Stimulated activated CD4-positive, alpha-beta T cell treated with anti-CD3 and anti-CD28 coated beads, Interleukin-1b, Interleukin-23, amount 100 ng/mL, for 24 hours (primary cell): Measurements from ENCODE around the gene DHRS2.
"Not testable (repeated sequence)": the region's sequence is repeated elsewhere in the genome, so short reads cannot be mapped to it uniquely, and the experiment has no call there.

Experiments used
- DNase-seq, 4 experiments: peaks; one replicate each; pipeline ENCODE4 v3.0.0-alpha.2; 2020; ENCODE audit warnings: low read depth in 4 of 4, low spot score in 1 of 4

Gene DHRS2

DNA sequence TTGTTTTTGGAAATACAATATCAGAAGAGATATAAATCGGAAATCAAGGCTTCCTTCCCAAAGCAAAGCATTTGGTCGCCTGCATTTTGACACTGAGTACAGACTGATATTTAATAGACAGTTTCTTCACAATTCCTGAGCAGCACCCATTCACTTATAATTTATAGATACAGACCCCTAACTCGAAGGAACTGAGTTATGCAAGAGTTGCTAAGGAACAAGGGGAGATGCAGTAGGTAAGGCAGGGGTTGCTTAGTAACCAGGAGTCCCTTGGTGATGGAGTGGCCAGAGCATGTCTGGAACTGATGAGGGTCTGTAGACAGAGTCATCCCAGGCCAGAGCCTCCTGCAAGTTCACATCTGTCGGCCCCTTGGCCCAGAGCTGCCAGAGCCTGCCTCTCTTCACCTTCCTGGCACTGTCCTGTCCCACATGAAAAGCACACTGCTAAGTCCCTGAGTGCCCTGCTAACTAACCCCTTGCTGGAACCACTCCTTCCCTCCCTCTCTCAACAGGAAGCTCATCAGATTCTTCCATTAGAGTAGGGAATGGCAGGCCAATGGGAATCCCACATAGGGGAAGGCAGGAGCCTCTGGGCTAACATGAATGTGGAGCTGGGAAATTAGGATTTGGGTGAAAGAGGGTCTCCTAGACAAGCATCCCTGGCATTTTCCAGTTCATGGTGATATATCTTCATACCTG, 3.6 kb upstream of the DHRS2 start:
- DNase-seq: no peak

DNA sequence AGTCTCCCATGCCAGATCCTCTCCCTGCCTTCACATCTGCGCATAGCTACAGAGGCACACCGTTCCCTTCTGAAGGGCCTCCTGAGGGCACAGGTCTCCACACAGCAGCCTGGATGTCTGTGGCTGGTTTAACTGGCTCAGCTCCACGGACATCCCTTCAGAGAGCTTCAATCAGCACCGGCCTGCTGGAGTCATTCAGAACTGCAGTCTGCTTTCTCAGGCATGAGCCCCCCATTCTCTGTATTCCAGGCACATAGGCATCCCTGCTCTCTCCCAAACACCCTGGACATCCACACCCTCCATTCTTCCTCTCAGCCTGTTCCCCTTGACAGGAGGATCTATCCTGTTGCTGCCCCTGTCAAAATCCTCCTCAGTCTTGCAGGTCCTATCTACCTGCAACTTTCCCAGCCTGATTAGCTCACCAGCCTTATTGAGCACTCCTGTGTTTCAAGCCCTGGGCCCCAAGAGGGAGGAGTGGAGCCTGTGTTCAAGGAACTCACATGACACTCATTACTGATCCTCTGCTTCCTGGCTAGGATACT, 2.9 kb upstream of the DHRS2 start:
- no peak for DNase-seq

DNA sequence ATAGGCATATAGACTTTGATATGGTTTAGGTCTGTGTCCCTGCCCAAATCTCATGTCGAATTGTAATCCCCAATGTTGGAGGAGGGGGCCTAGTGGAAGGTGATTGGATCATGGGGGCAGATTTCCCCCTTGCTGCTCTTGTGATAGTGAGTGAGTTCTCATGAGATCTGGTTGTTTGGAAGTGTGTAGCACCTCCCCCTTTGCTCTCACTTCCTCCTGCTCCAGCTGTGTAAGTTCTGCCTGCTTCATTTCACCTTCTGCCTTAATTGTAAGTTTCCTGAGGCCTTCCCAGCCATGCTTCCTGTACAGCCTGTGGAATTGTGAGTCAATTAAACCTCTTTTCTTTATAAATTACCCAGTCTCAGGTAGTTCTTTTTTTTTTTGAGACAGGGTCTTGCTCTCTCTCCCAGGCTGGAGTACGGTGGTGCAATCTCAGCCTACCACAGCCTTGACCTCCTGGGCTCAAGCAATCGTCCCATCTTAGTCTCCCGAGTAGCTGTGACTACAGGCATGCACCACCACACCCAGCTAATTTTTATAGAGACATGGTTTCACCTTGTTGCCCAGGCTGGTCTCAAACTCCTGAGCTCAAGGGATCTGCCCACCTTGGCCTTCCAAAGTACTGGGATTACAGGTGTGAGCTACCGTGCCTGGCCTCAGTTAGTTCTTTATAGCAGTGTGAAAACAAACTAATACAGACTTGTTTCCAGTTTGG, 1.3 kb upstream of the DHRS2 start:
- DNase-seq: not testable (repeated sequence)

DNA sequence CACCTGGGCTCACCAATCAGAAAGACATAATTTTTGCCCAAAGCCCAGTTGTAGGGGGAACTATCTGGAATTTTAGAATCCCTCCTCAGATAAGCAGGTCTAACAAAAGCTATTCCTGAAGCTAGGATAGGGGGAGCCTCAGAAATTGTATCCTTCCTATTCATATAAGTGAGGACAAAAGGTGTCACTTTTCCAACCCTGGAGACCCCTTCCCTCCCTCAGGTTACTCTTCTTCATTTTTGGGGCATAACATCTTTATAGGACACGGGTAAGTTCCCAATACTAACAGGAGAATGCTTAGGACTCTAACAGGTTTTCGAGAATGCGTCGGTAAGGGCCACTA, 1.1 kb downstream of the DHRS2 start:
- not testable (repeated sequence) for DNase-seq

DNA sequence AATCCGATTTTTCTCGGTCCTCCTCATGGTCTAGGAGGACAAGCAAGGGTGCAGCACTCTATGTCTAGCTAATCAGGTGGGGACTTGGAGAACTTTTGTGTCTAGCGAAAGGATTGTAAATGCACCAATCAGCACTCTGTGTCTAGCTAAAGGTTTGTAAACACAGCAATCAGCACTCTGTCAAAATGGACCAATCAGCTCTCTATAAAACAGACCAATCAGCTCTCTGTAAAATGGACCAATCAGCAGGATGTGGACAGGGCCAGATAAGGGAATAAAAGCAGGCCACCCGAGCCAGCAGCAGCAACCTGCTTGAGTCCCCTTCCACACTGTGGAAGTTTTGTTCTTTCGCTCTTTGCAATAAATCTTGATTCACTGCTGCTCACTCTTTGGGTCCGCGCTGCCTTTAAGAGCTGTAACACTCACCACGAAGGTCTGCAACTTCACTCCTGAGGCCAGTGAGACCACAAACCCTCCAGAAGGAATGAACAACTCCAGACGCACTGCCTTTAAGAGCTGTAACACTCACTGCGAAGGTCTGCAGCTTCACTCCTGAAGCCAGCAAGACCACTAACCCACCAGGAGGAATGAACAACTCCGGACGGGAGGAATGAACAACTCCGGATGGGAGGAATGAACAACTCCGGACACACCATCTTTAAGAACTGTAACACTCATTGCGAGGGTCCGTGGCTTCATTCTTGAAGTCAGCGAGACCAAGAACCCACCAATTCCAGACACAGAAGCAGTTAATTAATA, 1.7 kb downstream of the DHRS2 start:
- not testable (repeated sequence) for DNase-seq

DNA sequence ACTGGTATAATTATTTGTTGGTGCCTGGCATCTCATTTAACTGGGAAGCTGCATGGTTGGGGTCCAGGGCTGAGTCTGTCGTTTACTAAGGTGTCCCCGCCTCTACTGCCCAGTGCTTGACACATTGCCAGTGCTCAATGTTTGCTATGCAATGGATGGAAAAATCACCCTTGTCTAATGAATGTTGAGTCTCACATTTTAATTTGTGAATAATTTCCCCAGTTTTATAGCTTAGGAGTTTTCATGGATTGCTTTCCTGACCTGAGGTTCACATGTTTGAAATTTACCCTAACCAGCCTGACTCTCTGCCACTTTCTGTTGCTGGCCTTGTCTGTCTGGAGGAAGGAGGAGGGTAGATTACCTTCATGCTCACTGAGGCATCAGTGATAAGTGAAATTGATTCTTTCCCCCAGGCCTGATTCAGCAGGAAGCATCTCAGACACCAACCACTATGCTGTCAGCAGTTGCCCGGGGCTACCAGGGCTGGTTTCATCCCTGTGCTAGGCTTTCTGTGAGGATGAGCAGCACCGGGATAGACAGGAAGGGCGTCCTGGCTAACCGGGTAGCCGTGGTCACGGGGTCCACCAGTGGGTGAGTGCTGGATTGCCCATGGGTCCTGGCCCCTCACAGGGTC, 2.4 kb downstream of the DHRS2 start:
- DNase-seq: no peak

DNA sequence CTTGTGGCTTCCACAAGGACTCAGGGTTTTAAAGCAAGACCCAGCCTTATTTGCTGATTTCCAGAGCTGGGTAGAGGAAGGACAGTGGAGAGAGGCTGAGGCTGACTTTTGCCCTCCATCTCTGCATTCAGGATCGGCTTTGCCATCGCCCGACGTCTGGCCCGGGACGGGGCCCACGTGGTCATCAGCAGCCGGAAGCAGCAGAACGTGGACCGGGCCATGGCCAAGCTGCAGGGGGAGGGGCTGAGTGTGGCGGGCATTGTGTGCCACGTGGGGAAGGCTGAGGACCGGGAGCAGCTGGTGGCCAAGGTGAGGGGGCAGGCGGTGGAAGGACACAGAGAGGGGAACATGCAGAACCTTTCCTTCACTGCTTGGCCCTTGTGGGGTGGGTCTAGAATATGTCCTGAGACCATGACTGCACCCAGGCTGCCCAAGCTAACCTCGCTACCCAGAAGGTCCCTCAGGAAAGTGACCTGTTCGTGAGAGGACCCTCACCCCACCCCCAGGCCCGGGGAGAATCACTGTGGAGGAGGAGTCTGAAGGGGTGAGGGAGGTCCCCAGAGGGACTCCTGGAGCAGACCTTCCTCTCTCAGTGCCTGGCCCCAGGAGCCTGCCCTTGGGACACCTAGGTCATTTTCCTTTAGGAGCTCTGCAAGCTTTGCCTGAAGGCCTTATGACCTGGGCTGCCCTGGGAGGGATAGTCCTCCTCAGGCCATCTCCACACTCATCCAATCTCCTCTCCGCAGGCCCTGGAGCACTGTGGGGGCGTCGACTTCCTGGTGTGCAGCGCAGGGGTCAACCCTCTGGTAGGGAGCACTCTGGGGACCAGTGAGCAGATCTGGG, 3.1 kb downstream of the DHRS2 start:
- no peak for DNase-seq

DNA sequence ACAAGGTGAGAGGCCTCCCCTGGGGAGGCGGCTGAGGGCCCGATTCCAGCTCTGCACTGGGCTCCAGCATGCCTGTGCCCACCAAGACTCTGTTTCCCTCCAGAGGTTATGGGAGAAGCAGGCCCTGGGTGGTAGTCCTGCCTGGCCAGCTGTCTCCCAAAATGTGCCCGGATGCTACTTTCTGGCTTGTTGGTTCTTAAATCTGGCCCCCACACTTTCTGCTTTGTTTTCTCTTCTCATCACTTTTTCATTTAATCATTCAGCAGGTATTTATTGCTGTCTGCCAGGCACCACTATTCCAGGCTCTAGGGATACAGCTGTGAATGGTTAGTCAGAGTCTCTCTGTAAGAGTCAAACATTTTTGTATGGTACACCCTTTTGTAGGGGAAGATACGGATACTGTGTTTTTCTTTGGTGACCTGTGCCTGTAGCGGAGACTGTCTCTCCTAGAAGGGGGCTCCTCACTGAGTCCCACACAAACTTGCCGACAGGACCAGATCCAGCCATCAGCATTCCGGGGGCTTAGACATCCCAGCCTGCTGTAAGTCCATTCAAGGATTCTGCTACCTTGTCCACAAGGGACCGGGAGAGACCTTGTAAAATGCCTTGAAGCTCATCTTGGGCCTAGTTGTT, 3.8 kb downstream of the DHRS2 start:
- no peak for DNase-seq

DNA sequence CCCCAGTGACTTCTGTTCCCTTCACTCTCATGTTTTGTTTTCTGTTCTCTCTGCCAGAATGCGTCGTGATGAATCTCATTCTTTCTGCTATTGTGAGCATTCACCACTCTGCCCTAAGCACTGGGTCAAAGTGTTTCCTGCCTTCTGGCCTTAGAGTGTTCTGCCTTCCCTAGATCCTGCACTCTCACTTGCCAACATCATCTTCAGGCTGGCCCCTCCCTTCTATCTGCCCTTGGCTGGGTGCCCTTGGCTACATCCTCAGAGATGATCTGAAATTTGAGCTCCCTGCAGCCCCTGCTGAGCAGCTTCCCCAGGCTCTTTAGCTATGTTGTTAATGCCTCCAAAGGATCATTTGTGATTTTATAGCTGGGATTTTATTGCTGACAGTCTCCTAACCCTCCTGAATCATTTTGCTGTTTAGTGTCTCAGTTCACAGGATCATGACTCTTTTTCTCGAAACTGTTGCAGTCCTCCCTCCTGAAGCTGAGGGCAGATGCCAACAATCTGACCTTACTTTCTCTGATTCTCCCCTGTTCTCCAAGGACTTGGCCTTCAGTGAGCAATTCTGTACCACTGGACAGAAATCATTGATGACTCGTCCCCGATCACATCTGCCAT, 4.5 kb downstream of the DHRS2 start:
- DNase-seq: no peak

DNA sequence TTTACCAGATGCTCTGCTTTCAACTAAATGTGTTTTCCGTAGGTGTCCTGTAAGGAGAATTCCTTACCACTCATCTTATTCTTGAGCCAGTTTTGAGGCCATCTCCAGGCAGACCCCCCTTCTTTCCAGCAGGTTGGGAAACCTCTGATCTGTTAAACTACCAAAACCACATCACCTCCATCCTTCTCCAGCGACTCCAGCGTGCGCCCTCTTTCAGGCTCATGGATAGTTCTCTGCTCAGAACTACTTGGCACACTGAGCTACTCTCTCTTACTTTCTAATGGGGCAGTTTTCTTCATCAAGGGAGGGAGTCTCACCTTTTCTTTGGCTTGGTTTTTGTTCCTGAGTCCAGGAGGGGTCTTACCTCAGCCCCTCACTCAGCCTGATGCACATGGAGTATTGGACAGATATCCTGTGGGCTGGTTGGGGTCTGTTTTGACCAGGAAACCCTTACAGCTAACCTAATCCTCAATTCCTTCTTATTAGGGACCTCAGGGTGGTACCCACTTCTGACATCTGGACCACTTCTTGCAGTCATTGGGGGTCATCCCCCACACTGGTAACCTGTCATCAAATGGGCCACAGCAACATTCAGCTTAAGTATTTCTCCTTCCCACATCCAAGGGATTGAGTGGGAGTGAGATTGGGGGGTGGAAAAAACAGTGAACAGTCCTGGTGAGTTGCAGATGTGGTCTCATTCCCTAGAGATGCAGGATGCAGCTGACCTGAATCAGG, 5.2 kb downstream of the DHRS2 start:
- DNase-seq: no peak

DNA sequence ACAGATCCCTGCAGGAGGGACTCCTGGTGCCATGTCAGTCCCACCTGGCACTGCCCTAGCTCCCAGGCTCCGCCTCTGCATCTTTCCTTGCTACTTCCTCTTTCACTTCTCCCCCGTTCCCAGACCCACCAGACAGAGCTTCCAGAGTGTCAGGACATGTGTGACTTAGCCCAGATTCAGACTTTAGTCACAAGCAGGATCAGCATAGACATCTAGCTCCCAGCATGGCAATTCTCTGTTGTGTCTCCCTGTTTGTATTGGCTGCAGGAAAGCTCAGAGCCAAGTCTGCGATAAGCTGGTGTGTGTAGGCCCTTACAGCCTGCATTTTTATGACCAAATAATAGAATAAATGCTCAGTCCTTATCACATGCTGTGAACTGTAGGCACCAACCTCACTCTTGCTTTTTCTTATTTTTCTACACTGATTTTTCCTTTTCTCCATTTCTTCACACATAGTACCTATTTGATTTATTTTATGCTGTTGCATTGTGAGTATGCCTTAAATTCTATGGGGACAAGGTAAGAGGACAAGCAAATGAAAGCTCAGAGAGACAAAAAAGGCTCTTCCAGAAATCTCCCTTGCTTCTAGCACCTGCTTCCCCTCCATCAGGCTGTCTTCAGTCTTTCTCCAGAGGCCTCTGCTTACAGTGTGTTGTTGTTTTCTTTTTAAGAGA, 5.9 kb downstream of the DHRS2 start:
- no peak for DNase-seq

DNA sequence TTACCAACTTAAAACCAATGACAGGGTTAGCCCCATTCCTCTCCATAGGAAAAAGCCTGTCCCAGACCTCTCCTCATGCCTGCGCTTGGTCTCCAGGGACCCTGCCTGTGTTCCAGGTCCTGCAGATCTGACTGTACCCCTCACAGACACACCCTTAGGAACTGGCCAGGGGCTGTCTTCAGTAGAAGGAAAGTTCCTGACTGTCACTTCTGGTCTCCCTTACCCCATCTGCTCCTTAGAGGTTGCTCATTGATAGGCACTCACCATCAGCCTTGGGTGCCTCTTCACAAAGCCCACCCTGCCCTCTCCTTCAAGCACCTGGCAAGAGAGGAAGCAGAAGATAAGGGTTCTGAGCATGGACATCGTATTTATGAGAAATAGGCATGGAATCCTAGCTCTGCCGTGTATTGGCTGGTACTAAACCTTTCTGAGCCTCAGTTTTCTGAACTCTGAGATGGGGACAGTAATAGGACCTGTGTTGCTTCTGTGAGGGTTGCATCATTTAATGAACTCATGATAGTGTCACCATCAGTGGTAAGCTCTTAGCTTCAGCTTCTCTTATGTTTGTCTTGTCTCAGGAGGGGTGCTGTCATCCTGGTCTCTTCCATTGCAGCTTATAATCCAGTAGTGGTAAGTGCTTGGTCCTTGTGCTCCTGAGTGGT, 7.5 kb downstream of the DHRS2 start:
- DNase-seq: no peak

DNA sequence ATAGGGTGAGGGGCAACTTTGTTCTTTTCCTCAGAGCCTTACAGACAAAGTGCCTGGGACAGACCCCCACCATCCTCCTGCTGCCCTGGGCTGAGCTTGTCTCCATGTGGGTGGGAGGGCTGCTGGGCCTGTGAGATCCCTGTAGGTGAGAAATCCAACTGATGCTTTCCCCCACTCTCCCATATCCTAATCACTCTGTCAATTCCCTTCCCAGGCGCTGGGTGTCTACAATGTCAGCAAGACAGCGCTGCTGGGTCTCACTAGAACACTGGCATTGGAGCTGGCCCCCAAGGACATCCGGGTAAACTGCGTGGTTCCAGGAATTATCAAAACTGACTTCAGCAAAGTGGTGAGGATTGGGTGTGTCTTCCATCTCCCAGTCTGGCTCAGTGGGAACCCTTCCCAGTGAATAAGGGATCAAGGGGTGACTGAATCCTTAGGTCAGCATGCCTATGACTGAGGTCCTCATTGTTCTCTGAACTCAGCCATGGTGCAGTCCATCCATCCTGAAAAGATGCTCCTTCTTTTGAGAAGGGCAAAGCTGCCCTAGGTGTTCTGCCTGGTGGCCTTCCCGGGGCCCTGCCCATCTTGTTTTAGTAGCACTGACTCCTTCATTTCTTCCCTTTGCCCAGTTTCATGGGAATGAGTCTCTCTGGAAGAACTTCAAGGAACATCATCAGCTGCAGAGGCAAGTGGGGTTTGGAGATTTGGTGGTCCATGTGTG, 8.2 kb downstream of the DHRS2 start:
- DNase-seq: no peak

DNA sequence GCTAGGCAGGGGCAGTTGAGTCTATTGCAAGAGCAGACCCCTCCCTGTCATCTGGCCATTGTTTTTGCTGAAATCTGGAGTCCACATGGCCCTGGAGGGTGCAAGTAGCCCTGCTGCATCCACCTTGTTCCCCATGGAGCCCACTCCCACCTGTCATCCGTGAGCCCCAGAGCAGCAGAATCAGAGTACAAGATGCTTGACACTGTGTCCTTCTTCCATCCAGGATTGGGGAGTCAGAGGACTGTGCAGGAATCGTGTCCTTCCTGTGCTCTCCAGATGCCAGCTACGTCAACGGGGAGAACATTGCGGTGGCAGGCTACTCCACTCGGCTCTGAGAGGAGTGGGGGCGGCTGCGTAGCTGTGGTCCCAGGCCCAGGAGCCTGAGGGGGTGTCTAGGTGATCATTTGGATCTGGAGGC, 8.8 kb downstream of the DHRS2 start:
- no peak for DNase-seq

DNA sequence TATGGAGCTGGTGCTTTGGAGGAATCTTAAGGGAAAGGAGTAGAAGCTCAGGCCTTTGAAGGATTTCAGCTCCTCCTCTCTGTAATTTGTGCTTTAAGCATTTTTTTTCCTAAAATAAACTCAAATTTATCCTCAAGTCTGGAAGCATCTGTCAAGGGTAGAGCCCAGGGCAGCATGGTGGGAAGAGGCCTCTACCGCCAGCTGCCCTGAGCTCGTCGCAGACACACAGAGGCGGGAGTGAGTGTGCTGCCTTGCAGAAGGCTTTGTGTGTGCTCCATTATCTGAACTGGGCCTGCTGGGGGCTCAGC, 9.3 kb downstream of the DHRS2 start:
- no peak for DNase-seq

DNA sequence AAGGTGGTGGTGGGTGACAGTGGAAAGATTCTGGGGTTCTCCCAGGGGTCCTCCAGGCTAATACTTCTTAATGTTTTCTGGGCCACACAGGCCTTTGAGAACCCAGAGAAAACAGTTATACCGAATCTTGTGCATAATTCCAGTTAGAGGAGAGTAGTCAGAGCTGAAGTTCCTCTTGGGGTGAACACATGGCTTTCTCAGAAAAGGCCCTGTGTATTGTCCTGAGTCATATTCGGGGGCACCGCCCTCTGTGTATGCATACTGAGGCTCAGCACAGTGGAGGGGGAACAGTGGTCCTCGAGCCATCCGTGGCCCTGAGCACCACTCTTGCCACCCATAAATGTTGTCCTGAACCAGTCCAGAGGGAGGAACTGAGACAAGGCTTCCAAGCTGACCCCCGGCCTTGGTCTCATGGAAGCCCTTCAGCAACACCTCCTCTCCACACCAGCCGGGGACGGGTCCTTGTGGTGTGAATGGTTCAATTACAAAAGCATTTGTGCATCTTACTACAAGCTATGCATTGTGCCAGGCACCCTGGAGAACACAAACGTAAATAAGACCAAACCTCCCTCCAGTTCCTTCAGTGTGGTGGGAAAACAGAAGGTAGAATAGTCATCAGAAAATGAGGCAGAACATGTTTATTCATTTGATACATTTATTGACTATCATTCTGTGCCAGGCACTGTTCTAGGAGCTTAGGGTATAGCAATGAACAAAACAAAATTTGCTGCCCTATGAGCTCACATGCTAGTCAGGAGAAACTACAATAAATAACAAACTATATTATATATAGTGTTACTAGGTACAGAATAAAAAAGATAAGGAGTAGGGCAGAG, 9.9 kb downstream of the DHRS2 start:
- no peak for DNase-seq
